Measurements from ENCODE around the gene SGF29. TPM values are rescaled to one million over a fixed set of nuclear protein-coding genes. Genes with fewer than 3 reads are reported as not detected.

SGF29 gene
- total RNA-seq (10 to 100 TPM; 37.9 to 39.8 TPM), polyA plus RNA-seq (56.9 TPM)

GRCh38 chr16:28553776-28554633 is at the start of gene SGF29:
Gene SGF29 (plus strand): TSS chr16:28553920. CDS start chr16:28581070, 27,150 bp downstream.
- Histone ChIP-seq H3K27ac (ENCODE audit: low read depth, low read length) (peak within 1 kb of the TSS; percentile 95), H3K36me3 (ENCODE audit: insufficient read depth, low read length) (peaks cover 13% of the 10 kb centered on the region), H3K9me3 (ENCODE audit: low read length) (no peaks in the 10 kb centered on the region), H3K27me3 (ENCODE audit: insufficient read depth, low read length, poor library complexity, severe bottlenecking) (no peaks in the 10 kb centered on the region), H3K4me1 (ENCODE audit: insufficient read depth, low read length) (peaks cover 28% of the 10 kb centered on the region), H3K4me3 (ENCODE audit: low read length) (peak within 1 kb of the TSS; percentile 93)
- Mint-ChIP-seq H3K36me3 (peaks cover 5 to 28% (median 10%) of the 10 kb centered on the region in 3 donors), H3K27ac (peak within 1 kb of the TSS; percentile 95 to 99 (median 96)), H3K4me1 (peaks cover 30 to 48% (median 35%) of the 10 kb centered on the region in 3 donors), H3K9me3 (no peaks in the 10 kb centered on the region), H3K4me3 (peak within 1 kb of the TSS; percentile 90 to 96 (median 93)), H3K27me3 (no peaks in the 10 kb centered on the region)
- peak; percentile 89 to 96 (median 95) for DNase-seq
- CTCF ChIA-PET = interaction anchor here (0.6 to 2.3 kb wide), 6 partner anchors 9 to 276 kb away, joined by 3 to 6 read pairs (median 3); partner anchors contain the start of genes APOBR and CLN3
- POLR2A ChIA-PET = interaction anchor here (0.6 to 1.4 kb wide), 3 partner anchors 60 to 277 kb away, joined by 3 to 6 read pairs (median 4); partner anchors contain the start of gene APOBR

- DNase-seq = no peak
- H3K36me3 ChIP-seq (ENCODE audit: insufficient read depth, low read length) = no peaks in the 10 kb centered on the region
- Mint-ChIP-seq H3K9me3 (no peaks in the 10 kb centered on the region), H3K4me3 (no peak overlapping the region), H3K27ac (peak overlapping the region in 1 of 8 donors; percentile 29), H3K27me3 (no peaks in the 10 kb centered on the region), H3K36me3 (peaks cover 0 to 4% (median 2%) of the 10 kb centered on the region in 3 donors), H3K4me1 (peaks cover 6 to 22% (median 22%) of the 10 kb centered on the region in 3 donors)
- POLR2A ChIA-PET = no interaction called here
- H3K4me3 ChIP-seq (ENCODE audit: low read length) = no peak overlapping the region
- H3K9me3 ChIP-seq (ENCODE audit: low read length) = no peaks in the 10 kb centered on the region
- H3K27ac ChIP-seq (ENCODE audit: low read depth, low read length) = no peak overlapping the region
- H3K4me1 ChIP-seq (ENCODE audit: insufficient read depth, low read length) = peaks cover 13% of the 10 kb centered on the region
- CTCF ChIA-PET = interaction anchor here (2.5 kb wide), 1 partner anchor 11 kb away, joined by 7 read pairs; the partner anchor contains the start of gene APOBR
- H3K27me3 ChIP-seq (ENCODE audit: insufficient read depth, low read length, poor library complexity, severe bottlenecking) = no peaks in the 10 kb centered on the region
Measured at GRCh38 chr16:28504707-28505404, 48.9 kb upstream of the SGF29 start.

- ChIA-PET POLR2A (no interaction called here), CTCF (interaction anchor here (0.6 kb wide), 1 partner anchor 24 kb away, joined by 3 read pairs; no protein-coding TSS in a partner anchor)
- no peaks in the 10 kb centered on the region for H3K27me3 ChIP-seq (ENCODE audit: insufficient read depth, low read length, poor library complexity, severe bottlenecking)
- H3K36me3 ChIP-seq (ENCODE audit: insufficient read depth, low read length) = no peaks in the 10 kb centered on the region
- DNase-seq = no peak
- H3K4me3 ChIP-seq (ENCODE audit: low read length) = no peak overlapping the region
- Mint-ChIP-seq H3K4me1 (peaks cover 8 to 21% (median 17%) of the 10 kb centered on the region in 3 donors), H3K27ac (peak overlapping the region in 3 of 8 donors; percentile 1 to 74 (median 15)), H3K27me3 (no peaks in the 10 kb centered on the region), H3K4me3 (no peak overlapping the region), H3K36me3 (no peaks in the 10 kb centered on the region), H3K9me3 (no peaks in the 10 kb centered on the region)
- H3K27ac ChIP-seq (ENCODE audit: low read depth, low read length) = no peak overlapping the region
- H3K4me1 ChIP-seq (ENCODE audit: insufficient read depth, low read length) = peaks cover 13% of the 10 kb centered on the region
- no peaks in the 10 kb centered on the region for H3K9me3 ChIP-seq (ENCODE audit: low read length)
Measured at GRCh38 chr16:28505489-28506137, 48.1 kb upstream of the SGF29 start.

GRCh38 chr16:28511031-28511430 is 42.7 kb upstream of the SGF29 start:
- Mint-ChIP-seq H3K4me1 (peaks cover 11 to 23% (median 20%) of the 10 kb centered on the region in 3 donors), H3K27me3 (no peaks in the 10 kb centered on the region), H3K36me3 (no peaks in the 10 kb centered on the region), H3K9me3 (no peaks in the 10 kb centered on the region), H3K27ac (peak overlapping the region in 2 of 8 donors; percentile 63 to 66), H3K4me3 (no peak overlapping the region)
- Histone ChIP-seq H3K4me3 (ENCODE audit: low read length) (no peak overlapping the region), H3K27me3 (ENCODE audit: insufficient read depth, low read length, poor library complexity, severe bottlenecking) (no peaks in the 10 kb centered on the region), H3K4me1 (ENCODE audit: insufficient read depth, low read length) (peaks cover 13% of the 10 kb centered on the region), H3K27ac (ENCODE audit: low read depth, low read length) (no peak overlapping the region), H3K9me3 (ENCODE audit: low read length) (no peaks in the 10 kb centered on the region), H3K36me3 (ENCODE audit: insufficient read depth, low read length) (no peaks in the 10 kb centered on the region)
- ChIA-PET POLR2A (no interaction called here), CTCF (no interaction called here)
- DNase-seq = no peak

GRCh38 chr16:28511801-28512789 is 41.6 kb upstream of the SGF29 start:
- H3K4me1 Mint-ChIP-seq = peaks cover 11 to 18% (median 16%) of the 10 kb centered on the region in 3 donors

GRCh38 chr16:28513484-28514181 is 40.1 kb upstream of the SGF29 start:
- H3K27me3 Mint-ChIP-seq = no peaks in the 10 kb centered on the region
- no peak overlapping the region for H3K27ac ChIP-seq (ENCODE audit: low read depth, low read length)
- POLR2A ChIA-PET = interaction anchor here (0.6 kb wide), 1 partner anchor 22 kb away, joined by 3 read pairs; the partner anchor contains the start of gene CLN3
- H3K36me3 Mint-ChIP-seq = no peaks in the 10 kb centered on the region
- no peaks in the 10 kb centered on the region for H3K27me3 ChIP-seq (ENCODE audit: insufficient read depth, low read length, poor library complexity, severe bottlenecking)
- DNase-seq = no peak
- H3K4me3 ChIP-seq (ENCODE audit: low read length) = no peak overlapping the region
- no peaks in the 10 kb centered on the region for H3K4me1 ChIP-seq (ENCODE audit: insufficient read depth, low read length)
- H3K4me3 Mint-ChIP-seq = no peak overlapping the region
- CTCF ChIA-PET = no interaction called here
- H3K4me1 Mint-ChIP-seq = peaks cover 4 to 5% (median 4%) of the 10 kb centered on the region in 3 donors
- H3K36me3 ChIP-seq (ENCODE audit: insufficient read depth, low read length) = no peaks in the 10 kb centered on the region
- no peaks in the 10 kb centered on the region for H3K9me3 Mint-ChIP-seq
- no peaks in the 10 kb centered on the region for H3K9me3 ChIP-seq (ENCODE audit: low read length)
- H3K27ac Mint-ChIP-seq = peak overlapping the region in 3 of 8 donors; percentile 24 to 65 (median 56)

More at GRCh38 chr16:28511801-28512789, 41.6 kb upstream of the SGF29 start:
- DNase-seq = no peak
- Mint-ChIP-seq H3K27ac (peak overlapping the region in 1 of 8 donors; percentile 63), H3K27me3 (no peaks in the 10 kb centered on the region), H3K9me3 (no peaks in the 10 kb centered on the region), H3K4me3 (no peak overlapping the region), H3K36me3 (no peaks in the 10 kb centered on the region)
- Histone ChIP-seq H3K4me1 (ENCODE audit: insufficient read depth, low read length) (peaks cover 13% of the 10 kb centered on the region), H3K36me3 (ENCODE audit: insufficient read depth, low read length) (no peaks in the 10 kb centered on the region), H3K27ac (ENCODE audit: low read depth, low read length) (no peak overlapping the region), H3K27me3 (ENCODE audit: insufficient read depth, low read length, poor library complexity, severe bottlenecking) (no peaks in the 10 kb centered on the region), H3K9me3 (ENCODE audit: low read length) (no peaks in the 10 kb centered on the region), H3K4me3 (ENCODE audit: low read length) (no peak overlapping the region)
- ChIA-PET CTCF (no interaction called here), POLR2A (no interaction called here)

Measured in CD8-positive, alpha-beta memory T cell (primary cell).